ENCODE data around the gene INPP5D. TPM values are rescaled to one million over a fixed set of nuclear protein-coding genes. Genes with fewer than 3 reads are reported as not detected.

The INPP5D gene
- total RNA-seq, 1 donor from 2014 or later = 43.6 TPM

- peaks cover 7% of the 10 kb centered on the region for H3K9me3 Mint-ChIP-seq
- H3K36me3 Mint-ChIP-seq (ENCODE audit: low read depth) = peaks cover 68% of the 10 kb centered on the region
- no peak for DNase-seq
- no peaks in the 10 kb centered on the region for H3K4me1 Mint-ChIP-seq
- intact Hi-C loops (cut with micrococcal nuclease) = no loop called here
- H3K27ac Mint-ChIP-seq = no peak overlapping the region
- no peak overlapping the region for H3K4me3 Mint-ChIP-seq
- H3K27me3 Mint-ChIP-seq = no peaks in the 10 kb centered on the region
Observed at GRCh38 chr2:233201258-233202013, 141.3 kb downstream of the INPP5D start.

- no peaks in the 10 kb centered on the region for H3K27me3 Mint-ChIP-seq
- peaks cover 7% of the 10 kb centered on the region for H3K9me3 Mint-ChIP-seq
- H3K27ac Mint-ChIP-seq = peak overlapping the region; percentile 46
- H3K36me3 Mint-ChIP-seq (ENCODE audit: low read depth) = peaks cover 60% of the 10 kb centered on the region
- intact Hi-C loops (cut with micrococcal nuclease) = no loop called here
- H3K4me3 Mint-ChIP-seq = no peak overlapping the region
- DNase-seq = no peak
- peaks cover 1% of the 10 kb centered on the region for H3K4me1 Mint-ChIP-seq
Observed at GRCh38 chr2:233202531-233202944, 142.4 kb downstream of the INPP5D start.

GRCh38 chr2:233203060-233203459, 142.9 kb downstream of the INPP5D start:
- Mint-ChIP-seq H3K4me1 (peaks cover 1% of the 10 kb centered on the region), H3K4me3 (no peak overlapping the region), H3K36me3 (ENCODE audit: low read depth) (peaks cover 55% of the 10 kb centered on the region), H3K27ac (peak overlapping the region; percentile 46), H3K9me3 (peaks cover 7% of the 10 kb centered on the region), H3K27me3 (no peaks in the 10 kb centered on the region)
- intact Hi-C loops (cut with micrococcal nuclease) = no loop called here
- no peak for DNase-seq

GRCh38 chr2:233204286-233204936, 144.3 kb downstream of the INPP5D start:
- Mint-ChIP-seq H3K4me3 (no peak overlapping the region), H3K9me3 (peaks cover 7% of the 10 kb centered on the region), H3K36me3 (ENCODE audit: low read depth) (peaks cover 51% of the 10 kb centered on the region), H3K4me1 (peaks cover 1% of the 10 kb centered on the region), H3K27ac (no peak overlapping the region), H3K27me3 (no peaks in the 10 kb centered on the region)
- intact Hi-C loops (cut with micrococcal nuclease) = no loop called here
- no peak for DNase-seq

GRCh38 chr2:233208382-233209116, 148.4 kb downstream of the INPP5D start:
- H3K27me3 Mint-ChIP-seq = no peaks in the 10 kb centered on the region
- H3K4me3 Mint-ChIP-seq = no peak overlapping the region
- H3K9me3 Mint-ChIP-seq = no peaks in the 10 kb centered on the region
- H3K27ac Mint-ChIP-seq = no peak overlapping the region
- intact Hi-C loops (cut with micrococcal nuclease) = no loop called here
- DNase-seq = no peak
- H3K4me1 Mint-ChIP-seq = peaks cover 7% of the 10 kb centered on the region
- H3K36me3 Mint-ChIP-seq (ENCODE audit: low read depth) = peaks cover 20% of the 10 kb centered on the region

- intact Hi-C loops (cut with micrococcal nuclease) = no loop called here
- no peak overlapping the region for H3K4me3 Mint-ChIP-seq
- peaks cover 15% of the 10 kb centered on the region for H3K36me3 Mint-ChIP-seq (ENCODE audit: low read depth)
- no peaks in the 10 kb centered on the region for H3K27me3 Mint-ChIP-seq
- no peak for DNase-seq
- no peaks in the 10 kb centered on the region for H3K9me3 Mint-ChIP-seq
- no peak overlapping the region for H3K27ac Mint-ChIP-seq
- peaks cover 7% of the 10 kb centered on the region for H3K4me1 Mint-ChIP-seq
Observed at GRCh38 chr2:233209117-233209532, 149.0 kb downstream of the INPP5D start.

- H3K36me3 Mint-ChIP-seq (ENCODE audit: low read depth) = peaks cover 13% of the 10 kb centered on the region
- peaks cover 7% of the 10 kb centered on the region for H3K4me1 Mint-ChIP-seq
- no peaks in the 10 kb centered on the region for H3K9me3 Mint-ChIP-seq
- no peaks in the 10 kb centered on the region for H3K27me3 Mint-ChIP-seq
- intact Hi-C loops (cut with micrococcal nuclease) = no loop called here
- no peak for DNase-seq
- peak overlapping the region; percentile 63 for H3K27ac Mint-ChIP-seq
- no peak overlapping the region for H3K4me3 Mint-ChIP-seq
Observed at GRCh38 chr2:233209533-233210171, 149.5 kb downstream of the INPP5D start.

- no peaks in the 10 kb centered on the region for H3K27me3 Mint-ChIP-seq
- no peak for DNase-seq
- no peak overlapping the region for H3K4me3 Mint-ChIP-seq
- H3K9me3 Mint-ChIP-seq = no peaks in the 10 kb centered on the region
- intact Hi-C loops (cut with micrococcal nuclease) = no loop called here
- H3K4me1 Mint-ChIP-seq = peaks cover 7% of the 10 kb centered on the region
- H3K36me3 Mint-ChIP-seq (ENCODE audit: low read depth) = peaks cover 11% of the 10 kb centered on the region
- peak overlapping the region; percentile 14 for H3K27ac Mint-ChIP-seq
Observed at GRCh38 chr2:233210281-233210680, 150.1 kb downstream of the INPP5D start.

GRCh38 chr2:233210843-233211547, 150.9 kb downstream of the INPP5D start:
- intact Hi-C loops (cut with micrococcal nuclease) = no loop called here
- DNase-seq = no peak

GRCh38 chr2:233211548-233211895, 151.4 kb downstream of the INPP5D start:
- Mint-ChIP-seq H3K27me3 (no peaks in the 10 kb centered on the region), H3K4me3 (no peak overlapping the region), H3K9me3 (no peaks in the 10 kb centered on the region), H3K27ac (no peak overlapping the region), H3K36me3 (ENCODE audit: low read depth) (peaks cover 8% of the 10 kb centered on the region), H3K4me1 (peaks cover 7% of the 10 kb centered on the region)
- intact Hi-C loops (cut with micrococcal nuclease) = no loop called here
- DNase-seq = no peak

More at GRCh38 chr2:233210843-233211547, 150.9 kb downstream of the INPP5D start:
- no peaks in the 10 kb centered on the region for H3K27me3 Mint-ChIP-seq
- no peaks in the 10 kb centered on the region for H3K9me3 Mint-ChIP-seq
- no peak overlapping the region for H3K4me3 Mint-ChIP-seq
- peaks cover 7% of the 10 kb centered on the region for H3K4me1 Mint-ChIP-seq
- H3K27ac Mint-ChIP-seq = no peak overlapping the region
- H3K36me3 Mint-ChIP-seq (ENCODE audit: low read depth) = peaks cover 8% of the 10 kb centered on the region

- H3K4me1 Mint-ChIP-seq = peaks cover 6% of the 10 kb centered on the region
- intact Hi-C loops (cut with micrococcal nuclease) = no loop called here
- no peak overlapping the region for H3K27ac Mint-ChIP-seq
- H3K9me3 Mint-ChIP-seq = no peaks in the 10 kb centered on the region
- H3K36me3 Mint-ChIP-seq (ENCODE audit: low read depth) = peaks cover 7% of the 10 kb centered on the region
- no peaks in the 10 kb centered on the region for H3K27me3 Mint-ChIP-seq
- no peak overlapping the region for H3K4me3 Mint-ChIP-seq
- DNase-seq = no peak
Observed at GRCh38 chr2:233213011-233213410, 152.9 kb downstream of the INPP5D start.

GRCh38 chr2:233213975-233214374, 153.8 kb downstream of the INPP5D start:
- H3K4me1 Mint-ChIP-seq = peaks cover 6% of the 10 kb centered on the region
- no peak overlapping the region for H3K27ac Mint-ChIP-seq
- no peaks in the 10 kb centered on the region for H3K27me3 Mint-ChIP-seq
- intact Hi-C loops (cut with micrococcal nuclease) = no loop called here
- no peak for DNase-seq
- H3K9me3 Mint-ChIP-seq = no peaks in the 10 kb centered on the region
- H3K4me3 Mint-ChIP-seq = no peak overlapping the region
- H3K36me3 Mint-ChIP-seq (ENCODE audit: low read depth) = peaks cover 7% of the 10 kb centered on the region

GRCh38 chr2:233217892-233218377, 157.8 kb downstream of the INPP5D start:
- no peak for DNase-seq
- intact Hi-C loops (cut with micrococcal nuclease) = no loop called here
- no peaks in the 10 kb centered on the region for H3K27me3 Mint-ChIP-seq
- no peaks in the 10 kb centered on the region for H3K36me3 Mint-ChIP-seq (ENCODE audit: low read depth)
- H3K4me3 Mint-ChIP-seq = no peak overlapping the region
- no peaks in the 10 kb centered on the region for H3K9me3 Mint-ChIP-seq
- H3K27ac Mint-ChIP-seq = no peak overlapping the region
- H3K4me1 Mint-ChIP-seq = no peaks in the 10 kb centered on the region
